ENCODE results near the gene TIGD3. TPM values are rescaled to one million over a fixed set of nuclear protein-coding genes. Genes with fewer than 3 reads are reported as not detected.

Gene TIGD3
- total RNA-seq, 1 donor from 2014 or later: 0.20 TPM

DNA sequence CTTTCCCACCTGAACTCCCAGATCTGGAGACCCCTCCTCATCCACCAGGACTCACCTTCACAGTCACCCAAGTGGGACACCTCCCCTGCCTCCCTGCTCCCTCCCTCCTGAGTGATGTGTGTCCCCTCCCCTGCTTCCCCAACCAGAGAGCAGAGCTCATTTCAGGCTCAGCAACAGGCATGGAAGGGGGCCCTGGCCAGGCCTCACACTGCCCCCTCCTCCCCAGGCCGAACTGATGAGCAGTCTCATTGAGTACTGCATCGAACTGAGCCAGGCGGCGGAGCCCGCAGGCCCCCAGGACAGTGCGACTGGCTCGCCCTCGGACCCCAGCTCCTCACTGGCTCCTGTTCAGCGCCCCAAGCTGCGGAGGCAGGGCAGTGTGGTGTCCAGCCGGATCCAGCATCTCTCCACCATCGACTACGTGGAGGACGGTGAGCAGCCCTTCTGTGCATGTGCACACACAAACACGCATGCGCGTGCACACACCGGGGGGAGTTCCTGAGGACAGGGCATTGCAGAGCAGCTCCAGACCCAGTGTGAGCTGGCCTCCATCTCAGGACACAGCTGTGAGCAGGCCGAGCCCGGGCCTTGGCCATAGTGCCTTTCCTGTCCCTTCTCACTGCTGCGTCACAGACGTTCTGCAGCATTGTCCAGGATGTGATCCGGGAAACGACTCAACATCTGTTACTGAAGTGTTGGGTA is 50.2 kb downstream of the TIGD3 start:
- H3K9me3 Mint-ChIP-seq (ENCODE audit: unreplicated experiment): no peaks in the 10 kb centered on the region
- no peak overlapping the region for H3K27ac ChIP-seq (ENCODE audit: low read depth, low read length)

More for the DNA sequence above, 50.2 kb downstream of the TIGD3 start:
- Histone ChIP-seq H3K9ac (ENCODE audit: low read length) (no peak overlapping the region), H3K4me2 (ENCODE audit: low read length) (no peak overlapping the region), H3K4me1 (ENCODE audit: insufficient read depth, low read length) (no peaks in the 10 kb centered on the region), H3K9me3 (ENCODE audit: insufficient read depth, low read depth, low read length) (no peaks in the 10 kb centered on the region), H4K20me1 (ENCODE audit: insufficient read depth, low read length) (peaks cover 11% of the 10 kb centered on the region), H2AFZ (ENCODE audit: low read depth, low read length) (no peak overlapping the region), H3K79me2 (ENCODE audit: insufficient read depth, low read length) (peaks cover 6% of the 10 kb centered on the region), H3K4me3 (ENCODE audit: insufficient read depth, low read depth, low read length) (no peak overlapping the region), H3K36me3 (ENCODE audit: insufficient read depth, low read length) (peaks cover 16% of the 10 kb centered on the region), H3K27me3 (ENCODE audit: insufficient read depth, low read length) (no peaks in the 10 kb centered on the region)
- TF ChIP-seq, protein P1, sequence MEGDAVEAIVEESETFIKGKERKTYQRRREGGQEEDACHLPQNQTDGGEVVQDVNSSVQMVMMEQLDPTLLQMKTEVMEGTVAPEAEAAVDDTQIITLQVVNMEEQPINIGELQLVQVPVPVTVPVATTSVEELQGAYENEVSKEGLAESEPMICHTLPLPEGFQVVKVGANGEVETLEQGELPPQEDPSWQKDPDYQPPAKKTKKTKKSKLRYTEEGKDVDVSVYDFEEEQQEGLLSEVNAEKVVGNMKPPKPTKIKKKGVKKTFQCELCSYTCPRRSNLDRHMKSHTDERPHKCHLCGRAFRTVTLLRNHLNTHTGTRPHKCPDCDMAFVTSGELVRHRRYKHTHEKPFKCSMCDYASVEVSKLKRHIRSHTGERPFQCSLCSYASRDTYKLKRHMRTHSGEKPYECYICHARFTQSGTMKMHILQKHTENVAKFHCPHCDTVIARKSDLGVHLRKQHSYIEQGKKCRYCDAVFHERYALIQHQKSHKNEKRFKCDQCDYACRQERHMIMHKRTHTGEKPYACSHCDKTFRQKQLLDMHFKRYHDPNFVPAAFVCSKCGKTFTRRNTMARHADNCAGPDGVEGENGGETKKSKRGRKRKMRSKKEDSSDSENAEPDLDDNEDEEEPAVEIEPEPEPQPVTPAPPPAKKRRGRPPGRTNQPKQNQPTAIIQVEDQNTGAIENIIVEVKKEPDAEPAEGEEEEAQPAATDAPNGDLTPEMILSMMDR (IDR thresholded peaks at IDR 0.05; ENCODE audit: insufficient read depth, low read depth, low read length): no peak
- TF ChIP-seq EZH2 (IDR thresholded peaks at IDR 0.05; ENCODE audit: insufficient read depth, low read length): no peak
- peaks cover 5% of the 10 kb centered on the region for H3K4me1 Mint-ChIP-seq (ENCODE audit: low read depth, unreplicated experiment)
- DNase-seq (ENCODE audit: low read depth) (no peak), FAIRE-seq (no peak)
- peak overlapping the region; percentile 62 for H3K27ac Mint-ChIP-seq (ENCODE audit: unreplicated experiment)
- no peak overlapping the region for H3K4me3 Mint-ChIP-seq (ENCODE audit: unreplicated experiment)
- peaks cover 14% of the 10 kb centered on the region for H3K36me3 Mint-ChIP-seq (ENCODE audit: low read depth, unreplicated experiment)
- no peaks in the 10 kb centered on the region for H3K27me3 Mint-ChIP-seq (ENCODE audit: low read depth, unreplicated experiment)

Other genes with a start within 250 kb of the TIGD3 start
- 18.0 and 23.9 TPM in 2 replicates for gene TM7SF2, start 242.9 kb upstream of the TIGD3 start, total RNA-seq
- gene ZNHIT2, start 237.1 kb upstream of the TIGD3 start, total RNA-seq: 8.1 and 10.0 TPM in 2 replicates
- 670 and 694 TPM in 2 replicates for gene FAU, start 232.6 kb upstream of the TIGD3 start, total RNA-seq
- 42.6 and 45.1 TPM in 2 replicates for gene MRPL49, start 232.4 kb upstream of the TIGD3 start, total RNA-seq
- 43.0 and 49.9 TPM in 2 replicates for gene SYVN1, start 220.2 kb upstream of the TIGD3 start, total RNA-seq
- not detected in 2 replicates for gene SPDYC, start 184.5 kb upstream of the TIGD3 start, total RNA-seq
- 178 and 217 TPM in 2 replicates for gene CAPN1, start 172.8 kb upstream of the TIGD3 start, total RNA-seq
- gene POLA2, start 92.8 kb upstream of the TIGD3 start, total RNA-seq: 5.2 and 6.0 TPM in 2 replicates
- 23.0 and 26.7 TPM in 2 replicates for gene CDC42EP2, start 39.9 kb upstream of the TIGD3 start, total RNA-seq
- 58.5 and 66.4 TPM in 2 replicates for gene DPF2, start 20.9 kb upstream of the TIGD3 start, total RNA-seq
- 1.9 and 2.6 TPM in 2 replicates for gene SLC25A45, start 27.9 kb downstream of the TIGD3 start, total RNA-seq
- 61.2 and 76.3 TPM in 2 replicates for gene FRMD8, start 31.9 kb downstream of the TIGD3 start, total RNA-seq
- gene NEAT1, start 68.0 kb downstream of the TIGD3 start, total RNA-seq: 202 and 317 TPM in 2 replicates
- gene MALAT1, start 144.3 kb downstream of the TIGD3 start, total RNA-seq: 7,772 and 8,991 TPM in 2 replicates
- gene SCYL1, start 170.3 kb downstream of the TIGD3 start, total RNA-seq: 106 and 128 TPM in 2 replicates
- gene LTBP3, start 203.6 kb downstream of the TIGD3 start, total RNA-seq: 33.2 and 36.5 TPM in 2 replicates
- 40.4 and 45.1 TPM in 2 replicates for gene ZNRD2, start 215.7 kb downstream of the TIGD3 start, total RNA-seq
- 45.2 and 47.5 TPM in 2 replicates for gene FAM89B, start 217.8 kb downstream of the TIGD3 start, total RNA-seq
- 9.4 and 10.1 TPM in 2 replicates for gene EHBP1L1, start 221.3 kb downstream of the TIGD3 start, total RNA-seq
- 0.84 TPM in 1 of 2 replicates, not detected in the other for gene KCNK7, start 241.0 kb downstream of the TIGD3 start, total RNA-seq